GM19324 (cell line): Measurements from ENCODE around the gene KL.

Experiments
- ATAC-seq: cut with Tn5 transposase; IDR thresholded peaks from one replicate; pipeline ENCODE4 v1.9.1; 2021; ENCODE audit warnings: mild to moderate bottlenecking, moderate library complexity; ENCODE audit not compliant: unreplicated experiment, low FRiP score

The KL gene

GRCh38 chr13:33076001-33076992, 60.1 kb downstream of the KL start:
- ATAC-seq: no peak

- no peak for ATAC-seq
These were observed 62.0 kb downstream of the KL start for GRCh38 chr13:33078263-33078662.

GRCh38 chr13:33079960-33080359, 63.7 kb downstream of the KL start:
- no peak for ATAC-seq

GRCh38 chr13:33080972-33081590, 64.9 kb downstream of the KL start:
- ATAC-seq: no peak

GRCh38 chr13:33081666-33082065, 65.4 kb downstream of the KL start:
- no peak for ATAC-seq

- ATAC-seq: no peak
These were observed 66.8 kb downstream of the KL start for GRCh38 chr13:33083054-33083453.

- ATAC-seq: no peak
These were observed 70.9 kb downstream of the KL start for GRCh38 chr13:33087091-33087490.

- ATAC-seq: no peak
These were observed 71.6 kb downstream of the KL start for GRCh38 chr13:33087790-33088189.

- no peak for ATAC-seq
These were observed 73.1 kb downstream of the KL start for GRCh38 chr13:33089311-33089710.

GRCh38 chr13:33090755-33091414, 74.7 kb downstream of the KL start:
- ATAC-seq: no peak

GRCh38 chr13:33091415-33091774, 75.2 kb downstream of the KL start:
- no peak for ATAC-seq

- ATAC-seq: no peak
These were observed 76.1 kb downstream of the KL start for GRCh38 chr13:33092073-33092987.

GRCh38 chr13:33096886-33097605, 80.8 kb downstream of the KL start:
- no peak for ATAC-seq

- ATAC-seq: no peak
These were observed 83.6 kb downstream of the KL start for GRCh38 chr13:33099860-33100259.

GRCh38 chr13:33100886-33101285, 84.7 kb downstream of the KL start:
- ATAC-seq: no peak

GRCh38 chr13:33101835-33102234, 85.6 kb downstream of the KL start:
- no peak for ATAC-seq

- ATAC-seq: no peak
These were observed 87.2 kb downstream of the KL start for GRCh38 chr13:33103457-33103856.

GRCh38 chr13:33105387-33106005, 89.3 kb downstream of the KL start:
- no peak for ATAC-seq

- peak; percentile 32 for ATAC-seq
These were observed 90.6 kb downstream of the KL start for GRCh38 chr13:33106656-33107360.
